GM13976 (cell line): ENCODE measurements around the gene DNAAF1.

ENCODE experiments used
- DNase-seq: peaks from one replicate; pipeline ENCODE4 v3.0.0; 2012; ENCODE audit warnings: low spot score
- CTCF ChIP-seq: IDR thresholded peaks from 2 replicates; pipeline ENCODE4 v1.5.1; 2012; ENCODE audit warnings: borderline replicate concordance, mild to moderate bottlenecking; ENCODE audit not compliant: insufficient read depth; ENCODE audit errors: extremely low read depth, missing control alignments, control extremely low read depth
- in situ Hi-C: fragments of 300-500 bp; cut with MboI; formaldehyde crosslinking; loops from one replicate; pipeline ENCODE4 v1.12.0; 2022; ENCODE audit warnings: low sequenced_read_pairs, mixed read lengths, inconsistent platforms; ENCODE audit not compliant: unreplicated experiment

Gene DNAAF1

GRCh38 chr16:84159007-84159406 is 13.9 kb downstream of the DNAAF1 start:
- DNase-seq, result no peak
- no peak for TF ChIP-seq CTCF
- in situ Hi-C loops, result no loop called here

GRCh38 chr16:84159800-84160199 is 14.7 kb downstream of the DNAAF1 start:
- DNase-seq, result no peak
- in situ Hi-C loops, result no loop called here
- TF ChIP-seq CTCF, result no peak

- in situ Hi-C loops, result no loop called here
- DNase-seq, result no peak
- TF ChIP-seq CTCF, result no peak
Measured at GRCh38 chr16:84161037-84161436, 15.9 kb downstream of the DNAAF1 start.

- in situ Hi-C loops, result no loop called here
- no peak for TF ChIP-seq CTCF
- DNase-seq, result no peak
Measured at GRCh38 chr16:84161801-84162200, 16.7 kb downstream of the DNAAF1 start.

GRCh38 chr16:84165746-84166145 is 20.6 kb downstream of the DNAAF1 start:
- DNase-seq, result no peak
- TF ChIP-seq CTCF, result no peak
- in situ Hi-C loops, result no loop called here

- TF ChIP-seq CTCF, result no peak
- in situ Hi-C loops, result no loop called here
- no peak for DNase-seq
Measured at GRCh38 chr16:84166796-84167695, 21.9 kb downstream of the DNAAF1 start.

GRCh38 chr16:84169765-84170310 is 24.7 kb downstream of the DNAAF1 start:
- in situ Hi-C loops, result no loop called here
- DNase-seq, result no peak
- no peak for TF ChIP-seq CTCF
